ENCODE measurements around the gene GRIN3A. TPM values are rescaled to one million over a fixed set of nuclear protein-coding genes. Genes with fewer than 3 reads are reported as not detected.

GRIN3A gene
- total and polyA plus RNA-seq, 2 of the 4 experiments (the other 2 are of a cell fraction): not detected

DNA sequence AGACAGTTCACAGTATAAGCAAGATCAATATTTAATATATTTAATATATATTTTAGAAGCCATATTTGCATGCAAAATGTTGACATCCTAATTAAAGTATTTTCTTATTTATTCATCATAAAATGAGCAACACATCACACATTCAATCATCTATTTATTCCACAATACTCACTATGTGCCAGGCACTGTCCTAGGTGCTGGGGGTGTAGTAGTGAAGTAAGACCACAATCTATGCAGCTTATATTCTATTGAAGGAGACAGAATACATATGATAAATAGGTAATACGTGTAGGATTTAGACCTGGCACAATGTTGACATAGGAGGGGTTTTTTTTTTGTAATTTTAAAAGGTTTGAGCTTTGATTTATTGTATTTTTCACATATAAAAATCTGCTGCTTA, 63.1 kb downstream of the GRIN3A start:
- Histone ChIP-seq H2BK120ac (ENCODE audit: low read depth, low read length) (no peak overlapping the region), H3K27me3 (ENCODE audit: control insufficient read depth, insufficient read depth, low read length) (no peaks in the 10 kb centered on the region), H4K5ac (ENCODE audit: low read depth, low read length) (no peak overlapping the region), H3K4me1 (ENCODE audit: control insufficient read depth, insufficient read depth, low read length) (no peaks in the 10 kb centered on the region), H2AK9ac (replicated peaks; ENCODE audit: low read depth, low read length, poor library complexity) (no peak overlapping the region), H3K79me1 (ENCODE audit: low read depth in 1 of 2, low read length in 2 of 2) (no peaks in the 10 kb centered on the region), H2BK20ac (ENCODE audit: low read depth, low read length) (no peak overlapping the region), H2BK15ac (ENCODE audit: low read depth, low read length) (no peak overlapping the region), H2AFZ (replicated peaks; ENCODE audit: low read length, poor library complexity) (no peak overlapping the region), H3K36me3 (ENCODE audit: control insufficient read depth, insufficient read depth, low read length) (no peaks in the 10 kb centered on the region), H3K4me2 (ENCODE audit: low read depth, low read length) (no peak overlapping the region), H2AK5ac (ENCODE audit: low read depth, low read length) (no peak overlapping the region), H3K4me3 (ENCODE audit: insufficient read depth, low read depth, low read length) (no peak overlapping the region), H3K4ac (ENCODE audit: low read depth, low read length) (no peak overlapping the region), H4K8ac (ENCODE audit: low read depth in 2 of 2, low read length in 2 of 2) (no peak overlapping the region), H2BK5ac (ENCODE audit: low read depth, low read length, poor library complexity, severe bottlenecking) (no peak overlapping the region), H4K20me1 (ENCODE audit: insufficient read depth, low read length) (no peaks in the 10 kb centered on the region), H3K56ac (ENCODE audit: extremely low read depth, insufficient read depth, low read length) (no peak overlapping the region), H3K9me3 (ENCODE audit: control insufficient read depth, insufficient read depth, low read length) (no peaks in the 10 kb centered on the region), H3K27ac (ENCODE audit: insufficient read depth, low read length) (no peak overlapping the region), H3K9me1 (ENCODE audit: insufficient read depth, low read length) (no peaks in the 10 kb centered on the region), H4K91ac (ENCODE audit: insufficient read depth, low read depth, low read length) (no peak overlapping the region), H3K23ac (ENCODE audit: low read depth, low read length) (no peak overlapping the region), H3K14ac (replicated peaks; ENCODE audit: low read depth, low read length) (no peak overlapping the region), H3K9ac (ENCODE audit: low read depth, low read length) (no peak overlapping the region), H3K18ac (ENCODE audit: low read depth, low read length) (no peak overlapping the region)
- no peak for TF ChIP-seq CHD1 (IDR thresholded peaks at IDR 0.05; ENCODE audit: low read depth, low read length)
- TF ChIP-seq BHLHE40 (IDR thresholded peaks at IDR 0.05; ENCODE audit: low read depth, low read length): no peak
- no peak for TF ChIP-seq RAD21 (IDR thresholded peaks at IDR 0.05; ENCODE audit: low read length)
- no peak for ATAC-seq (ENCODE audit: low read depth)
- CTCF ChIA-PET: interaction anchor here (0.6 kb wide), 1 partner anchor 211 kb away, joined by 3 read pairs; no protein-coding TSS in a partner anchor
- dilution Hi-C loops (cut with HindIII; ENCODE audit: low sequenced_read_pairs, unreplicated experiment) (no loop called here), in situ Hi-C loops (cut with MboI; ENCODE audit: low sequenced_read_pairs) (no loop called here), intact Hi-C loops (cut with micrococcal nuclease) (no loop called here)
- BruUV-seq (replicated peaks): no TSS peak
- no CpG with 5 or more reads among the region's 1 CpG for WGBS, 2 experiments (ENCODE audit: extremely low coverage in 2 of 2, insufficient read length in 1 of 2)
- POLR2A ChIA-PET (ENCODE audit: unreplicated experiment): no interaction called here
- DNase-seq: no peak
